ENCODE measurements around the gene SESTD1.
A peak's percentile ranks its signal among the peaks of the same experiment; 100 is the strongest.
"Not testable (repeated sequence)": the region's sequence is repeated elsewhere in the genome, so short reads cannot be mapped to it uniquely, and the experiment has no call there.

The SESTD1 gene

GRCh38 chr2:179106676-179107428 lies 157.8 kb downstream of the SESTD1 start:
- peak; percentile 99 for DNase-seq (ENCODE audit: low spot score)

GRCh38 chr2:179106342-179106675 lies 158.3 kb downstream of the SESTD1 start:
- DNase-seq (ENCODE audit: low spot score): no peak

- DNase-seq (ENCODE audit: low spot score): no peak
These were observed 159.9 kb downstream of the SESTD1 start for GRCh38 chr2:179104736-179105135.

DNA sequence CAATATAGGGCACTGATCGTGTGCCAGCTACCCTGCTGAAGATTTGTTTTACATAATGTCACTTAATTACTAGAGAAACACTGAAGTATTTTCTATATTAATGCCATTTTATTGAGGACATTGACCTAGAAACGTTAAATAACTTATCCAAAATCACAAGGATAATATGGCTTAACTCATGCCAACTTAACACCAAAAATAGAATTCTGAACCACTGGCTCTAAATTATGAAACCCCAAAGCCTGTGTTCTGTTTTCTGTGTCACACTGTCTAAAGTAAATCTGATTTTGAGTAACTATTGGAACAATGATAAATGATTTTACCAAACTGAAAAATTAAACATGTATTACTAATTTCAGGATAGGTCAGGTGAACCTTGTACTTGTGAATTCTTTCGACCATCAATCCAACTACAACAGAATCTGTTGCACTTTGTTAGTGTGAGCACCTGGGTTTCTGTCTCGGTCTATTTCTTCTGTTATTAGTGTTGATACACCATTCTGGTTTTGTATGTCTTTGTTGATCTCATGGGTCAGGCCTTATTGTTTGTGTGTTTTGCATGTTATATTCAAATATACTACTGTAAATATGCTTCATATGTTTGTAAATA lies 166.4 kb downstream of the SESTD1 start:
- DNase-seq (ENCODE audit: low spot score): no peak

DNA sequence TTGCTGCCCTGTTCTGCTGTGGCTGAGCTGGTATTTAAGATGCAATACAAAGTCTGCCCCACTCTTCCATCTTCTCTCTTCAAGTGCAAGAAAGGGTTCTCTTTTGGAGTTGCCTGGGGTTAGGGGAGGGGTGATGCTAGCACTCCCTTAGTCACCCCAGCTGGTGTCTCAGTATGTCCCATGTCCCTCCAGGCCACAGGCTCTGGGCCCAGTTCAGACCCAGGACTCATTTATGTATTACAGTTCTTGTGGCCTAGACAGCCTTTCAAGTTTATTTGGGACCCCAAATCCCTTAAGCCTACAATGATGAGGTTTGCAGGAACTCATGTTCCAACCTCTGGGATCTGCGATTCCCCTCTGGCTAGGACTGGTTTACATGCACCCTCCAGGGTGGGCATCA lies 167.5 kb downstream of the SESTD1 start:
- DNase-seq (ENCODE audit: low spot score): no peak

DNA sequence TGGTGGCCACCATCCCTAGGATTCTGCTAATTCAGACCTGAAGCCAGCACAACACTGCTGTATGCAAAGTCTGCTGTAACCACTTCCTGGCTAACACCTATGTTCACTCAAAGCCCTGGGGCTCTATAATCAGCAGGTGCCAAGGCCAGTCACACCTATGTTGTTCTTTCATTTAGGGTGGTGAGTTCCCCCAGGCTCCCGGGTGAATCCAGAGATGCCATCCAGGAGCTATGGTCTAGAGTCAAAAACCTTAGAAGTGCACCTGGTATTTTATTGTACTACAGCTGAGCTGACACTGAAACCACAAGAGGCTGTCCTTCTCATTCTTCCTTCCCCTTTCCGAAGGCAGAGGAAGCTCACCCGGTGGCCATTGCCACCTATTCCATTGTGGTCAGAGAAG lies 168.5 kb downstream of the SESTD1 start:
- no peak for DNase-seq (ENCODE audit: low spot score)

- DNase-seq (ENCODE audit: low spot score): not testable (repeated sequence)
These were observed 171.7 kb downstream of the SESTD1 start for GRCh38 chr2:179092912-179093311.

DNA sequence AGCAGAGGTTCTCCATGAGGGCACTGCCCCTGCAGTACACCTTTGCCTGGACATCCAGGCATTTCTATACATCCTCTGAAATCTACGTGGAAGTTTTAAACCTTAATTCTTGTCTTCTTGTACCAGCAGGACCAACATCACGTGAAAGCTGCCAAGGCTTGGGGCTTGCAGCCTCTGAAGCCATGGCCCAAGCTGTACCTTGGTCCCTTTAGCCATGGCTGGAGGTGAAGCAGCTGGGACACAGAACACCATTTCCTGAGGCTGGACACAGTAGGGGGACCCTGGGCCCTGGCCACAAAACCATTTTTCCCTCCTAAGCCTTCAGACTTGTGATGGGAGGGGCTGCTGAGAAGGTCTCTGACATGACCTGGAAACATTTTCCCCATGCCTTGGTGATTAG lies 181.9 kb downstream of the SESTD1 start:
- DNase-seq (ENCODE audit: low spot score): no peak

DNA sequence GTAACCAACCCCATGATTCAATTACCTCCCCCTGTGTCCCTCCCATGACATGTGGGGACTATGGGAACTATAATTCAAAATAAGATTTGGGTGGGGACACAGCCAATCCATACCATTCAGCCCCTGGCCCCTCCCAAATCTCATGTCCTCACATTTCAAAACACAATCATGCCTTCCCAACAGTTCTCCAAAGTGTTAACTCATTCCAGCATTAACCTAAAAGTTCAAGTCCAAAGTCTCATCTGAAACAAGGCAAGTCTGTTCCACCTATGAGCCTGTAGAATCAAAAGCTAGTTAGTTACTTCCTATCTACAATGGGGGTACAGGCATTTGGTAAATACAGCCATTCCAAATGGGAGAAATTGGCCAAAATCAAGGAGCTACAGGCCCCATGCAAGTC lies 182.7 kb downstream of the SESTD1 start:
- DNase-seq (ENCODE audit: low spot score): no peak

GRCh38 chr2:179072527-179072926 lies 192.1 kb downstream of the SESTD1 start:
- DNase-seq (ENCODE audit: low spot score): no peak

- no peak for DNase-seq (ENCODE audit: low spot score)
These were observed 192.7 kb downstream of the SESTD1 start for GRCh38 chr2:179071810-179072355.

DNA sequence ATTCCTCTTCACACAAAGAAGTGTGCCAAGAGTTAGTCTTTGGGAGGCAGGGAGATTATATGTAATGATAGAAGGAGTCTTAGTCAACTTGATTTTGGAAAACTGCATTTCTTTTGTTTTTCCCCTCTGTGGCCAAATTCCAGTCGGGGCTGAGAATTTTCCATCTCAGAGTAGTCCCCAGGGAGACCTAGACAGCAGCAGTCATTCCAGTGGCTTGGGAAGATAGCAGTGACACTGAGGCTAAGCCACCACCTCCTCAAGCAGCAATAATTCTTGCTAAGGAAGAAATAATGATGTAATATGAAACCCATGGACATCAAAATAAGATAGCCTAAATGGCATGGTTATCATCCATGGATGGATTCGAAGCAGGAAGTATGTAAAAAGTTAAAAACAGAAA lies 193.7 kb downstream of the SESTD1 start:
- DNase-seq (ENCODE audit: low spot score): no peak

GRCh38 chr2:179069685-179070084 lies 194.9 kb downstream of the SESTD1 start:
- no peak for DNase-seq (ENCODE audit: low spot score)

GRCh38 chr2:179068991-179069643 lies 195.5 kb downstream of the SESTD1 start:
- no peak for DNase-seq (ENCODE audit: low spot score)

- DNase-seq (ENCODE audit: low spot score): no peak
These were observed 205.5 kb downstream of the SESTD1 start for GRCh38 chr2:179059026-179059700.

DNA sequence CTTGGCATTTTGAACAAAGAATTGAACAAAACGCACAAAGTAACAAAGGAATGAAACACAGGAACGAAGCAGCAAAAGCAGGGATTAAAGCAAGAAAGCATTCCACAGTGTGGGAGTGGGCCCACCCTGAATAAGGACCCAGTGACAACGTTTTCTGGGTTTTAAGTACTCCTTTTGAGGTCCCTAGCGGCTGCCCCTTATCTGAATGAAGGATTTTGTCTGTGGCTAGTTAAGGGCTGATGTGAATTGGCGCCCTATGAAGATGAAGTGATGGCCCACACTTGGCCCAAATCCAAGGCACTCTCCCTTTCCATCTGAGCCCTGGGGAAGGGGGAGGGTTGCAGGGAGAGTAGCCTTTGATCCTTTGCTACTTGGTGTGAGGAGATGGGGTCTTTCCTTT lies 206.9 kb downstream of the SESTD1 start:
- no peak for DNase-seq (ENCODE audit: low spot score)

DNA sequence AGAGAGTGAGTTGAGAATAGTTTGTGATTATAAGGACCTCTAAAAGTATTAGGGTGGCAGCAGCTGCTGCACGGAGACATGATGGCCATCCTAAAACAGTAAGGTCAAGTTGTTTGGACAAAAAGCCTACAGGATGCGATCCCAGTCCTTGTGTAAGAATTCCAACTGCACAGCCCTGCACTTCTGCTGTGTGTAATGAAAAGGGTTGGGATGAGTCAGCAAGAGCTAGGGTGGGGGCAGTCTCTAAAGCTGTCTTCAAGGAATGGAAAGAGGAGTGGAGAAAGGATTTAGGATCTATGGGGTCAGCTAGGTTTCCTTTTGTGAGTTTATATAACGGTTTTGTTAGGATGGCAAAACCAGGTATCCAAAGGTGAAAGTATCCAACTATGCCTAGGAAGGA lies 211.1 kb downstream of the SESTD1 start:
- DNase-seq (ENCODE audit: low spot score): not testable (repeated sequence)
